Lower leg skin (tissue), 4 donors: ENCODE results near the gene ITGA3. TPM values are rescaled to one million over a fixed set of nuclear protein-coding genes. Genes with fewer than 3 reads are reported as not detected.

Source experiments
- DNase-seq, 2 donors: peaks; one replicate each; pipeline ENCODE4 v3.0.0-alpha.2; 2019; ENCODE audit warnings: low spot score in 2 of 2
- H3K4me3 ChIP-seq: fragments of 200-600 bp; sonication (generic); 2 replicates; pipeline ENCODE4 v1.5.1; 2017; ENCODE audit warnings: mild to moderate bottlenecking, low read depth; ENCODE audit not compliant: poor library complexity, severe bottlenecking
- POLR2A ChIP-seq, 2 donors: fragments of 450-650 bp; IDR thresholded peaks; one replicate each; pipeline ENCODE4 v1.6.1; 2016 to 2017; ENCODE audit warnings: antibody characterized with exemption in 2 of 2, mild to moderate bottlenecking in 1 of 2, moderate library complexity in 1 of 2
- WGBS, 2 donors: methylation state at CpG; one replicate each; pipeline ENCODE4 v1.1.5; 2018; 5-methylcytosine and 5-hydroxymethylcytosine counted together
- intact Hi-C: fragments of 100-400 bp; cut with DNase I; formaldehyde crosslinking; loops from one replicate; pipeline ENCODE4 v1.15.0; 2023; ENCODE audit warnings: low total_unique reads
- total RNA-seq, 4 donors: library from RNA; depleted of rRNA; stranded (reverse); fragments of >200 nt; gene quantifications; one replicate each; pipeline ENCODE4 v1.1.0, GENCODE V29; 2016
- TF ChIP-seq, protein P1 (sequence below), 3 donors: fragments of 450-650 bp; IDR thresholded peaks; one replicate each; pipeline ENCODE4 v1.5.1; 2016; ENCODE audit warnings: antibody characterized with exemption in 3 of 3, mild to moderate bottlenecking in 3 of 3, moderate library complexity in 2 of 3

ITGA3 gene
- total RNA-seq, 4 donors from 2014 or later = 99.7 to 148 (median 121) TPM

DNA sequence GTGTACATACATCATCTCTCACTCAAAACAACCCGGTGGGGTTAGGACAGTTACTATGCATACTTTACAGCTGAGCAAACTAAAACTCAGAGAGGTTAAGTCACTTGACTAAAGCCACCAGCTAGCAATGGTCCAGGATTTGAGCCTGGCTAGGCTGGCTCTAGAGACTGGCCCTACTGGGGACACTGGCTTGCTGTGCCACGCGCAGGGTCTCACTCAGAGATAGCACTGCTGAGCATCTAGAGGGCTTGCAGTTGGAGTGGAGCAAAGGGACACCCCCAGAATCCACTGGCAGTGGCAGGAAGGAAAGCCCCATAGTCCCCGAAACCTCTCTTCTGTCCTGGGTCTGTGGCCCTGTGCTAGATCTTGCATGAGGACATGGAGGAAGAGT is 62.9 kb downstream of the ITGA3 start:
- DNase-seq = no peak
- WGBS, 2 donors = 92% methylated on average over 4 of the region's 4 CpGs
- no peak for TF ChIP-seq POLR2A (IDR thresholded peaks at IDR 0.05)
- TF ChIP-seq, protein P1, sequence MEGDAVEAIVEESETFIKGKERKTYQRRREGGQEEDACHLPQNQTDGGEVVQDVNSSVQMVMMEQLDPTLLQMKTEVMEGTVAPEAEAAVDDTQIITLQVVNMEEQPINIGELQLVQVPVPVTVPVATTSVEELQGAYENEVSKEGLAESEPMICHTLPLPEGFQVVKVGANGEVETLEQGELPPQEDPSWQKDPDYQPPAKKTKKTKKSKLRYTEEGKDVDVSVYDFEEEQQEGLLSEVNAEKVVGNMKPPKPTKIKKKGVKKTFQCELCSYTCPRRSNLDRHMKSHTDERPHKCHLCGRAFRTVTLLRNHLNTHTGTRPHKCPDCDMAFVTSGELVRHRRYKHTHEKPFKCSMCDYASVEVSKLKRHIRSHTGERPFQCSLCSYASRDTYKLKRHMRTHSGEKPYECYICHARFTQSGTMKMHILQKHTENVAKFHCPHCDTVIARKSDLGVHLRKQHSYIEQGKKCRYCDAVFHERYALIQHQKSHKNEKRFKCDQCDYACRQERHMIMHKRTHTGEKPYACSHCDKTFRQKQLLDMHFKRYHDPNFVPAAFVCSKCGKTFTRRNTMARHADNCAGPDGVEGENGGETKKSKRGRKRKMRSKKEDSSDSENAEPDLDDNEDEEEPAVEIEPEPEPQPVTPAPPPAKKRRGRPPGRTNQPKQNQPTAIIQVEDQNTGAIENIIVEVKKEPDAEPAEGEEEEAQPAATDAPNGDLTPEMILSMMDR (IDR thresholded peaks at IDR 0.05) = no peak
- no peak overlapping the region for H3K4me3 ChIP-seq
- intact Hi-C loops = no loop called here

DNA sequence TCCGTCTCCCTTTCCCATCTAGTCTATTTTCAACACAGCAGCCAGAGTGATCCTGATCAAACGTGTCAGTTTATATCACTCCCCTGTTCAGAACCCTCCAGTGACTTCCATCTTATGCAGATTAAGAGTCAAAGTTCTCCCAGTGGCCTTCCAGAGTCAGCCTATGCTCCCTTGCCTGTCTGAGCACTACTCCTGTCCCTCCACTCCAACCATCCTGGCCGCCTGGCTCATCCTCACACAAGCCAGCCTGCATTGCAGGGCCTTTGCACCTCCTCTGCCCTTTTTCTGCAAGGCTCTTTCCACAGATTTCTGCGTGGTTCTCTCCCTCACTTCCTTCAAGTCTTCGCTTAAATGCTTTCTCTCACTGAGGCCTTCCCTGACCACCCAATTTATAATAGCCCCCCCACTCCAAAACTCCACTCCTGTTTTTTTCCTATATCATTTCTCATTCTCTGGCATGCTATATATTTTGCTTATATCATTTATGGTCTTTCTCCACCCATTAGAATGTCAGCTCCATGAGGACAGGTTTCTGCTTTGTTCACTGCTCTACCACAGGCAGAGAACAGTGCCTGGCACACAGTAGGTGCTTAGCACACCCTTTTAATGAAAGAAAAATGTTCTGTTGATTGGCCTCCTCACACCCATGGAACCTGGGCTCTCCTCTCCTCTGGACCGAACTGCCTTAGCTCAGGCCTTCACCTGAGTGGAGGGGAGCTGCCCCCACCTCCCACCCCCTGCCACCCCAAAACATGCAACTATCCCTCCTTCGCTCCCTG is 64.8 kb downstream of the ITGA3 start:
- TF ChIP-seq, protein P1 (IDR thresholded peaks at IDR 0.05) = no peak
- TF ChIP-seq POLR2A (IDR thresholded peaks at IDR 0.05) = no peak
- 86 to 90% methylated on average over 7 of the region's 7 CpGs for WGBS, 2 donors
- DNase-seq = no peak

DNA sequence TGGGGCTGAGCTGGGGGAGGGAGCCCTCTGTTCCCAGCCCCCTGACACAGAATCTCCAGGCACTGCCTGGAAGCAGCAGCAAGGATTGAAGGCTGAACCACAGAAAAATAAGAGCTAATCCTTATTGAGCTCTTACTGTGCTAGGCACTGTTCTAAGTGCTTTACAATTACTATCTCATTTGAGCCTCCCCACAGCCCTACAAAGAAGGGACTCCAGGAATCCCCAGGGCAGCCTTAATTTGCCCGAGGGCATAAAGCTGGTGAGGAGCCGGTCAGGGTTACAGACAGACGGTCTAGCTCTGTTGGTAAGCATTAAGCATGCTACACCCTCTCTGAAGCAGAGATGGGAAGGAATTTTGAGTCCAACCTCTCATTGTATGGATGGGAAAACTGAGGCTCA is 67.0 kb downstream of the ITGA3 start:
- no peak overlapping the region for H3K4me3 ChIP-seq
- DNase-seq = no peak
- WGBS, 2 donors = 93 to 94% methylated on average over 3 of the region's 3 CpGs
- intact Hi-C loops = no loop called here
- no peak for TF ChIP-seq POLR2A (IDR thresholded peaks at IDR 0.05)
- TF ChIP-seq, protein P1 (IDR thresholded peaks at IDR 0.05) = no peak

More for the DNA sequence above, 64.8 kb downstream of the ITGA3 start:
- H3K4me3 ChIP-seq = no peak overlapping the region
- intact Hi-C loops = no loop called here

DNA sequence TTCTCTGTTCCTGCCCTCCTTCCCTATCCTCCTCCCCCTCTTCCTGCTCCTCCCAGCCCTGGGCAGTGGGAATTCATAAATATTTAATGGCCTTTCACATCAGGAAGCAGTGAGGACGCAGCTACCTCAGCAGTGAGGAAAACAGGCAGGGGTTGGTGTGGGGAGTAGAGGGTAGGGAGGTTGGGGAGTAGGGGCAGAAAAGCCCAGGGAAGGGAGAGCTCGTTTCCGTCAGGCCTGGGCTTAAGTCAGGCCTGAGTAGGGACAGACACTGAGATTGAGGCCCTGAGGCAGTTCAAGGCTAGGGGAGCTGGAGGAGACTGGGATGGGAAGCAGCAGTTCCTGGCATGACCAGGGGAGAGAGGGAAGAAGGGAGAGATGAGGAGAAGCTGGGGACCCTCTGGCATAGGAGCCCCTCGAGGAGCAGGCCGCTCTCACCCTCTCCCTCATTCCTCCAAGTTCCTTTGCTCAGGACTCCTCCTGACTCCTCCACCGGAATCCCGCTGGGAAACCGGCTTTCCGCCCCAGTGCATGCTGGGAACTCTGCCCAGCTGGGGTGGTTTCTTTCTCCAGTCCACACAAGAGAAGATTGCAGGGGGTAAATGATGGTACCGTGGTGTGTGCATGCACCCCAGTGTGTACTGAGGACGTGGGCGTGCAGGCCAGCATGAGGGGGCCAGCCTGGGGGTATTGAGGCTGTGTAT is 67.9 kb downstream of the ITGA3 start:
- H3K4me3 ChIP-seq = no peak overlapping the region
- TF ChIP-seq, protein P1 (IDR thresholded peaks at IDR 0.05) = no peak
- no peak for TF ChIP-seq POLR2A (IDR thresholded peaks at IDR 0.05)
- 55% methylated on average over 12 of the region's 12 CpGs for WGBS, 2 donors
- intact Hi-C loops = no loop called here
- no peak for DNase-seq

DNA sequence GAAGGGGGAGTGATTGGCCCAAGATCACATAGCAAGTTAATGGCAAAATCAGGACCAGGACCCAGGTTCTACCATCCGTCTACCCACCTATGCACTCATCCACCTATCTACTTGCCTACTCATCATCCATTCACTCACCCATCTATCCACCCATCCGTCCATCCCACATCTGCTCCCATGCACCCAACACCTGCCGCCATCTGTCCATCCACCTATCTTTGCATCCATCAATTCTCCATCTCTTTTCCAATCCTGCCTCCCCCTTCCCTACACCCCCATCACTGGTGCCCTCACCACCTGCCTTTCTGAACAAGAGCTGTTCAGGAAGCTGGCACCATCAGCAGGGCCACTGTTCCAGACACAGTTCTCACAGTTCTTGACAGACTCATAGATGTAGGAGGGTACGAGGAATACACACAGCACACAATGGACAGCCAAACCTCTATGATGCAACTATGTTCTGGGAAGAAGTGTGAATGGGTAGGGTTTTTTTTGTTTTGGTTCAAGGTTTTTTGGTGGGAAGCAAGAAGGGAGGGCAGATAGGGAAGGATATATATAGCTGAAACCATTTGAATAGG is 69.6 kb downstream of the ITGA3 start:
- intact Hi-C loops = no loop called here
- TF ChIP-seq, protein P1 (IDR thresholded peaks at IDR 0.05) = no peak
- no peak for TF ChIP-seq POLR2A (IDR thresholded peaks at IDR 0.05)
- WGBS, 2 donors = 92 to 94% methylated on average over 4 of the region's 4 CpGs
- DNase-seq = no peak
- no peak overlapping the region for H3K4me3 ChIP-seq
